SK-N-SH (cell line): Measurements from ENCODE around the gene LSS.

Experiments used
- CTCF ChIP-seq: fragments of 200-600 bp; sonication (generic); IDR thresholded peaks from 2 replicates; pipeline ENCODE4 v1.6.1; 2017; ENCODE audit warnings: antibody characterized with exemption, mild to moderate bottlenecking, moderate library complexity
- EP300 ChIP-seq, 2 experiments: IDR thresholded peaks; 2 replicates each; pipeline versions ENCODE4 v1.4.0 to v1.6.1; 2012; ENCODE audit warnings: borderline replicate concordance in 1 of 2, low read depth in 1 of 2, low read length in 1 of 2
- FOXM1 ChIP-seq: IDR thresholded peaks from 2 replicates; pipeline ENCODE4 v1.4.0; 2012; ENCODE audit warnings: low read depth, mild to moderate bottlenecking
- IRF3 ChIP-seq: fragments of 150-350 bp; IDR thresholded peaks from 2 replicates; pipeline ENCODE4 v1.6.1; 2016; ENCODE audit warnings: mild to moderate bottlenecking, low read depth, low read length
- MAX ChIP-seq: IDR thresholded peaks from 2 replicates; pipeline ENCODE4 v1.4.0; 2012; ENCODE audit warnings: low read depth
- NFIC ChIP-seq: IDR thresholded peaks from 2 replicates; pipeline ENCODE4 v1.4.0; 2012; ENCODE audit warnings: borderline replicate concordance
- RAD21 ChIP-seq: IDR thresholded peaks from 2 replicates; pipeline ENCODE4 v1.6.1; 2012; ENCODE audit warnings: mild to moderate bottlenecking, low read length
- TAF1 ChIP-seq: IDR thresholded peaks from 2 replicates; pipeline ENCODE4 v1.6.1; 2012; ENCODE audit warnings: low read depth, mild to moderate bottlenecking, low read length, moderate library complexity, borderline replicate concordance
- ZBTB33 ChIP-seq: IDR thresholded peaks from 2 replicates; pipeline ENCODE4 v1.4.0; 2012; ENCODE audit warnings: low read depth, borderline replicate concordance

- TF ChIP-seq TAF1 (no peak), CTCF (no peak), MAX (no peak), ZBTB33 (no peak), NFIC (no peak), FOXM1 (no peak), IRF3 (no peak), RAD21 (no peak), EP300 (IDR thresholded peaks at IDR 0.05; ENCODE audit: borderline replicate concordance in 1 of 2, low read depth in 1 of 2, low read length in 1 of 2) (no peak)
Measured at GRCh38 chr21:46229923-46230260, 1.3 kb upstream of the LSS start.
